ENCODE results near the gene SLC52A1.

DNA sequence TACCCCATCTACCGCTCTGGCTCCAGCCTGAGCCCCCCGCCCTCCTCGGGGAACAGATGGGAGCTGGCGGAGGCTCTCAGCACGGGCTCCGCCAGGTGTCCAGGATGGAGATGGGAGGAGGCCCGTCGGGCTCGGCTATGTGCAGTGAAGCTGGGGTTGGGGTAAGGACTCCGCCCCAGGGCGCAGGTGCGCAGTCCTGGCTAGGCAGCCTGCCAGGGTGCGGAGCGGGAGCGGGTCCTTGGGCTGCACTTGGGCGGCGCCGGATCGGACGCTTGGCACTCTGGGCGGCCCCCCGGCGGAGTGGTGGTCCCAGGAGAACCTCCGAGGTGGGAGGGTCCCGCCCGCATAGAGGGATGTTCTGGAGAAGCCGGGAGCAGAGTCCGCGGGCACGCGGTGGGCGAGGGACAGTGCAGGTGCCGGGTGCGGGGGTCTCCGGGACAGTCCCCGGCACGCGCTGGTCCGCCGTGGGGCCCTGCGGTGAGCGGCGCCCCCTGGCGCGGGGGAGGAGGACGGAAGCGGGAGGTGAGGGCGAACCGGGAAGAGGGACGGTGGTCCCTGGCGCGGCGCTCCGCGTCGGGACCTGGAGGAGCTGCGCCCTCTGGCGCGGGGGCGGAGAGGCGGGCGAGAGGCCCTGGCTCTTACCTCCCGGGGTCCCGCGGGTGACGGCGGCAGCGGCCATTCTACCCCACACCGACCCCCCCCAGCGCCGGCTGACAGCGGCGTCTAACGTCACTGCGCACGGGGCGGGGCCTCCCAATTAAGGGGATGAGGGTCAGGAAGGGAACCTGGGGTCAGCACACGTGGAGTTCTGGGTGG lies 48.1 kb downstream of the SLC52A1 start, which contains the start of gene CAMTA2:
- TF ChIP-seq, protein P1, sequence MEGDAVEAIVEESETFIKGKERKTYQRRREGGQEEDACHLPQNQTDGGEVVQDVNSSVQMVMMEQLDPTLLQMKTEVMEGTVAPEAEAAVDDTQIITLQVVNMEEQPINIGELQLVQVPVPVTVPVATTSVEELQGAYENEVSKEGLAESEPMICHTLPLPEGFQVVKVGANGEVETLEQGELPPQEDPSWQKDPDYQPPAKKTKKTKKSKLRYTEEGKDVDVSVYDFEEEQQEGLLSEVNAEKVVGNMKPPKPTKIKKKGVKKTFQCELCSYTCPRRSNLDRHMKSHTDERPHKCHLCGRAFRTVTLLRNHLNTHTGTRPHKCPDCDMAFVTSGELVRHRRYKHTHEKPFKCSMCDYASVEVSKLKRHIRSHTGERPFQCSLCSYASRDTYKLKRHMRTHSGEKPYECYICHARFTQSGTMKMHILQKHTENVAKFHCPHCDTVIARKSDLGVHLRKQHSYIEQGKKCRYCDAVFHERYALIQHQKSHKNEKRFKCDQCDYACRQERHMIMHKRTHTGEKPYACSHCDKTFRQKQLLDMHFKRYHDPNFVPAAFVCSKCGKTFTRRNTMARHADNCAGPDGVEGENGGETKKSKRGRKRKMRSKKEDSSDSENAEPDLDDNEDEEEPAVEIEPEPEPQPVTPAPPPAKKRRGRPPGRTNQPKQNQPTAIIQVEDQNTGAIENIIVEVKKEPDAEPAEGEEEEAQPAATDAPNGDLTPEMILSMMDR (IDR thresholded peaks at IDR 0.05; ENCODE audit: low read length) = peak; percentile 69
- TF ChIP-seq EZH2 (optimal IDR thresholded peaks at IDR 0.05; ENCODE audit: low read depth, low read length) = no peak
